Measurements from ENCODE around the gene SCN5A. TPM values are rescaled to one million over a fixed set of nuclear protein-coding genes. Genes with fewer than 3 reads are reported as not detected.

Gene SCN5A
- total and polyA plus RNA-seq, 2 donors (not counting 1 experiment from before 2014, with no cell fraction given): 0.20 to 0.37 TPM

- Histone ChIP-seq H3K27ac (ENCODE audit: low read length in 2 of 2) (no peak overlapping the region), H3K79me2 (ENCODE audit: control insufficient read depth, insufficient read depth, low read length) (no peaks in the 10 kb centered on the region), H4K20me1 (ENCODE audit: control insufficient read depth, insufficient read depth, low read length, poor library complexity, severe bottlenecking) (no peaks in the 10 kb centered on the region), H2AFZ (ENCODE audit: insufficient read depth, low read depth, low read length, poor library complexity, severe bottlenecking) (no peak overlapping the region), H3K4me2 (replicated peaks; ENCODE audit: low read depth, low read length, poor library complexity, severe bottlenecking) (no peak overlapping the region), H3K4me3 (ENCODE audit: control extremely low read depth in 1 of 5, extremely low read depth in 1 of 5, insufficient read depth in 1 of 5, low read depth in 2 of 5, low read length in 4 of 5) (no peak overlapping the region), H3K27me3 (replicated peaks in 1 of 4; ENCODE audit: control extremely low read depth in 1 of 4, control insufficient read depth in 3 of 4, insufficient read depth in 4 of 4, low read length in 3 of 4) (no peaks in the 10 kb centered on the region), H3K36me3 (replicated peaks in 1 of 2; ENCODE audit: control extremely low read depth in 1 of 2, control insufficient read depth in 1 of 2, extremely low read depth in 1 of 2, insufficient read depth in 2 of 2, low read length in 1 of 2) (no peaks in the 10 kb centered on the region), H3K4me1 (ENCODE audit: control insufficient read depth in 2 of 2, insufficient read depth in 2 of 2, low read length in 2 of 2) (no peaks in the 10 kb centered on the region), H3K9me3 (ENCODE audit: control extremely low read depth in 1 of 3, control insufficient read depth in 2 of 3, insufficient read depth in 1 of 3, low read length in 2 of 3) (peaks cover 0 to 11% (median 0%) of the 10 kb centered on the region in 3 donors), H3K9ac (ENCODE audit: low read length) (no peak overlapping the region)
- 95% methylated on average over 4 of the region's 6 CpGs for WGBS (ENCODE audit: insufficient coverage)
- Mint-ChIP-seq H3K9me3 (ENCODE audit: insufficient read depth) (no peaks in the 10 kb centered on the region), H3K27me3 (no peaks in the 10 kb centered on the region), H3K4me3 (no peak overlapping the region), H3K4me1 (no peaks in the 10 kb centered on the region), H3K27ac (no peak overlapping the region)
- ChIA-PET CTCF (no interaction called here), POLR2A (no interaction called here)
- no peak for TF ChIP-seq EZH2 (IDR thresholded peaks at IDR 0.05; ENCODE audit: borderline replicate concordance, insufficient read depth, low read depth, low read length, poor library complexity, severe bottlenecking)
- TF ChIP-seq CTCF (IDR thresholded peaks at IDR 0.05): no peak
- no peak for DNase-seq
- intact Hi-C loops (cut with micrococcal nuclease): no loop called here
- no peak for ATAC-seq (ENCODE audit: low read depth)
Observed at GRCh38 chr3:38582316-38582715, 67.2 kb downstream of the SCN5A start.

- peaks cover 0 to 11% (median 0%) of the 10 kb centered on the region in 3 donors for H3K9me3 ChIP-seq (ENCODE audit: control extremely low read depth in 1 of 3, control insufficient read depth in 2 of 3, insufficient read depth in 1 of 3, low read length in 2 of 3)
- intact Hi-C loops (cut with micrococcal nuclease): no loop called here
Observed at GRCh38 chr3:38581774-38582173, 67.7 kb downstream of the SCN5A start.

More at GRCh38 chr3:38581774-38582173, 67.7 kb downstream of the SCN5A start:
- ATAC-seq (ENCODE audit: low read depth) (no peak), DNase-seq (no peak)
- H3K79me2 ChIP-seq (ENCODE audit: control insufficient read depth, insufficient read depth, low read length): no peaks in the 10 kb centered on the region
- POLR2A ChIA-PET: no interaction called here
- CTCF ChIA-PET: no interaction called here
- H3K9ac ChIP-seq (ENCODE audit: low read length): no peak overlapping the region
- Mint-ChIP-seq H3K27me3 (no peaks in the 10 kb centered on the region), H3K4me3 (no peak overlapping the region), H3K4me1 (no peaks in the 10 kb centered on the region), H3K27ac (no peak overlapping the region), H3K9me3 (ENCODE audit: insufficient read depth) (no peaks in the 10 kb centered on the region)
- H3K4me3 ChIP-seq (ENCODE audit: control extremely low read depth in 1 of 5, extremely low read depth in 1 of 5, insufficient read depth in 1 of 5, low read depth in 2 of 5, low read length in 4 of 5): no peak overlapping the region
- H3K36me3 ChIP-seq (replicated peaks in 1 of 2; ENCODE audit: control extremely low read depth in 1 of 2, control insufficient read depth in 1 of 2, extremely low read depth in 1 of 2, insufficient read depth in 2 of 2, low read length in 1 of 2): no peaks in the 10 kb centered on the region
- H3K27me3 ChIP-seq (replicated peaks in 1 of 4; ENCODE audit: control extremely low read depth in 1 of 4, control insufficient read depth in 3 of 4, insufficient read depth in 4 of 4, low read length in 3 of 4): no peaks in the 10 kb centered on the region
- no peak overlapping the region for H3K27ac ChIP-seq (ENCODE audit: low read length in 2 of 2)
- H3K4me2 ChIP-seq (replicated peaks; ENCODE audit: low read depth, low read length, poor library complexity, severe bottlenecking): no peak overlapping the region
- TF ChIP-seq CTCF (IDR thresholded peaks at IDR 0.05) (no peak), EZH2 (IDR thresholded peaks at IDR 0.05; ENCODE audit: borderline replicate concordance, insufficient read depth, low read depth, low read length, poor library complexity, severe bottlenecking) (no peak)
- no peaks in the 10 kb centered on the region for H3K4me1 ChIP-seq (ENCODE audit: control insufficient read depth in 2 of 2, insufficient read depth in 2 of 2, low read length in 2 of 2)
- no peaks in the 10 kb centered on the region for H4K20me1 ChIP-seq (ENCODE audit: control insufficient read depth, insufficient read depth, low read length, poor library complexity, severe bottlenecking)
- whole genome bisulfite sequencing (ENCODE audit: insufficient coverage): 82% methylated on average over 2 of the region's 2 CpGs
- no peak overlapping the region for H2AFZ ChIP-seq (ENCODE audit: insufficient read depth, low read depth, low read length, poor library complexity, severe bottlenecking)
